ENCODE measurements around the gene EEF2.
A peak's percentile ranks its signal among the peaks of the same experiment; 100 is the strongest.

The EEF2 gene

GRCh38 chr19:3983936-3984583, 1.2 kb downstream of the EEF2 start:
- no peak for DNase-seq

GRCh38 chr19:3983542-3983914, 1.7 kb downstream of the EEF2 start:
- DNase-seq, result no peak

DNA sequence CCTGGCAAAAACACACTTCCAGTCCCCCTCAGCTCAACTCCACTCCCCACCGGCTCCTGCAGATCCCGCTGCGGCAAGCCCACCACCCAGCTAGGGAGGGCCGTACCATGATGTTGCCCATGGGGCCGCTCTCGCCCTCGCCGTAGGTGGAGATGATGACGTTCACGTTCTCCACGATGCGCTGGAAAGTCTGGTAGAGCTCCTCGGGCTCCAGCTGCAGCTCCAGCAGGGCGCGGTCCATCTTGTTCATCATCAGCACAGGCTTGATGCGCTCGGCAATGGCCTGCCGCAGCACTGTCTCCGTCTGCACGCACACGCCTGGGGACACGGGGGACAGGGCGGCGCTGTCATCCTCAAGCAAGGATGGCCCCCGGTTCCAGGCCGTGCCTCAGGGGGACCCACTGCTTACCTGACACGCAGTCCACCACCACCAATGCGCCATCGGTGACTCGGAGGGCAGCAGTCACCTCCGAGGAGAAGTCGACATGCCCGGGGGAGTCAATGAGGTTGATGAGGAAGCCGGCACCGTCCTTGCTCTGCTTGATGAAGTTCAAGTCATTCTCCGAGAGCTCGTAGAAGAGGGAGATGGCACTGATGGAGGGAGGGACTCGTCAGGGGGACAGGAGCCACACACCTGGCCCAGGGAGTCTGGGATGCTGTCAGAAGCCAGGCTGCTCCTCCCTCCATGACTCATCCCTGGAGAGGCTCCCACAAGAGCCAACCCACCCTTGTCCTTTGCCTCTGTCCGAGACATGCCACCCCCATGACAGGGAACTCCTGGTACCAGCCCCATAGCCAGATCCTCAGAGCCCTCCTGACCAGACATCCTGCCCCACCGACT, 2.3 kb downstream of the EEF2 start:
- no peak for DNase-seq

DNA sequence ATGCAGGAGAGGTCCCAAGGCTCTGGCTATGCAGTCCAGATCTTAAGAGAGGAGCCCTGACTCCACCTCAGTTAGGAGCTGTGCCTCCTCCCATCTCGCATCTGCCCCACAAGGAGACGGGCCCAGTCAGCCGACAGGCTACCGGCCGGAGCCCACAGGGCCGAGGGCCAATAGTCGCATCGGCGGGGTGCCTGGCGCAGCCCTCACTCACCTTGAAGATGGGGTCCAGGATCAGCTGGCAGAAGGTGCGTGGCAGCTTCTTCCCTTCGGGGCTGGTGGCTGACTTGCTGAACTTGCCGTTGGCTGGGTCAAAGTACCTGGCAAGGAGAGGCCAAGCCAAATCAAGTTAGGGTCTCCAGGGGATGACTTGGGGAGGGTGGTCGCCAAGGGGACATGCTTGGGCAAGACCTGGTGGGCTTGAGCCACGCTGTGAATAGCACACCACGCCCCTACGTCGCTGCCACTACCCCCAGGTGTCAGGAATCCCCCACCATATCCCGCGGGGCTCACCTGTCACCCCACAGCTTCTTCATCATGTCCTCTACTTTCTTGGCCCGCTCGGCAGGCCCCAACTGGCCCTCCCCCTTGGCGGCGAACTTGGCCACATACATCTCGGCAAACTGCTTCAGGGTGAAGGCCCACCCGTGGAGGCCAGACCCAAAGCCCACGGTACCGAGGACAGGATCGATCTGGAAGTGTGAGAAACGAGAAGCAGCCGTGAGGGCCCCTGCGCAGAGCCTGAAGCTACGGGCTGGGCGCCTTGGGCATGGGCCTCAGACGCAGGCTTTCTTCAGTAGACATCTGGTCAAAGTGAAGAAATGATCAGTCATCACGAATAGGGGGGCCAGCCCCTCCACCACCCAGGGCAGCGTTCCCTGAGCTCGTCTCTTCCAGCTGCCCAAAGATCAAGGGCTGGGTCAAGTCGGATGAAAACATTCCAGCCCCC, 3.3 kb downstream of the EEF2 start:
- DNase-seq, result no peak

GRCh38 chr19:3981373-3981735, 3.9 kb downstream of the EEF2 start:
- DNase-seq, result no peak

DNA sequence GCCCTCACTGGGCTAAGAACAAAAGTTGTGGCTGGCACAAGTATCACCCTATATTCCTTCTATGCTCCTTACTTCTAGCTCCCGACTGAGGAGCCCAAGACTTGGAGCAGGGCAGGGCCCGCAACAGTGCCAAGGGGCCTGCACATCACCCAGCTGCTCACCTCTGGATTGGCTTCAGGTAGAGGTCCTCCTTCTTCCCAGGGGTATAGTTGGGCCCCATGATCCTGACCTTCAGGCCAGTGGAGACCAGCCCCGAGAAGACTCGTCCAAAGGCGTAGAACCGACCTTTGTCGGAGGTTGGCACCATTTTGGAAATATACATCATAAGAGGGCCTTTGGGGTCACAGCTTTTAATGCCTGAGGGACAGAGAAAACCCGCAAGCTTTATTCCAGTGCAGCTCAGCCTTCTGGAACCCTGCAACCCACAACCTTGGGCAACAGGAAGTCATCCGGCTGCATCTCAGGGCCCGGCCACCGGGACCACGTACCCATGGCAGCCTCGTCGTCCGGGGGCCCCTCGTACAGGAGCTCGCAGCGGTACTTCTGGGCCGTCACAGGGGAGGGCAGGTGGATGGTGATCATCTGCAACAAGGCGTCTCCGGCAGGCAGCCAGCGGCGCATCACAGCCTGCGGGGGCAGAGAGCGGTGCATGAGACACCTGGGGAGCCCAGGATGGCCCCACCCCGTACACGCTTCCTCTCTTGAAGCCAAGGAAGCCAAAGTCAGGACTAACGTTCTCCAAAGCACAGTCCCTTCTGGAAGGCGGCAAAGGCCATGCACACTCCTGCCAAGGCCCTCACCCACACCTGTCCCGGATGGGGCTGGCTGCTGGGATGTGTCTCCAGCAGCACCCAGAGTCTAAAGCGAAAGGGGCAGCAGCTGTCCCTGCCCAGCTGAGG, 4.7 kb downstream of the EEF2 start:
- no peak for DNase-seq

DNA sequence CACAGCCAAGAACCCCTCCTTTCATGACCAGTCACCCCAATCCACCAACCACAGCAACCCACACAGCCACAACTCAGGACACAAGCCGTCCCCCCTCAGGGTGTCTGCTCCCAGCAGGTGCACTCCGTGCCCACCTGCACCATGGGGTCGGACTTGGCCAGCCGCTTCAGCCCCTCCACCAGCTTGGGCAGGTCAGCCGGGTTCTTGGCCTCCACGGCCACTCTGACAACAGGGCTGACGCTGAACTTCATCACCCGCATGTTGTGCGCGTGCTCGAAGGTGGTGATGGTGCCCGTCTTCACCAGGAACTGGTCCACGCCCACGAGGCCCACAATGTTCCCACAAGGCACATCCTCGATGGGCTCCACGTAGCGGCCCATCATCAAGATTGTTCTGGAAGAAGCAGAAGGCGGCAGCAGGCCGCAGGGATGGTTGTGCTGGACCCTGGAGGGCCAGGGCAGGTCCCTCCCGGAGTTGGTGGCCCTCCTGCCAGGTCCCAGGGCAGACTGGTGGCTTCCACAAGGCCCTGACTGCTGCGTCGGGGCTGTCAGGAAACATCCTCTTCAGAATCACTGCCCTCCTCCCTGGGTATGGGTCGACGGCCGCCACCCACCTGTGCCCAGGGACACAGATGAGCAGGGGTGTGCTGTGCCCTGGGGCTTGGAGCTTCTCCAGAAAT, 5.5 kb downstream of the EEF2 start:
- DNase-seq, result no peak

DNA sequence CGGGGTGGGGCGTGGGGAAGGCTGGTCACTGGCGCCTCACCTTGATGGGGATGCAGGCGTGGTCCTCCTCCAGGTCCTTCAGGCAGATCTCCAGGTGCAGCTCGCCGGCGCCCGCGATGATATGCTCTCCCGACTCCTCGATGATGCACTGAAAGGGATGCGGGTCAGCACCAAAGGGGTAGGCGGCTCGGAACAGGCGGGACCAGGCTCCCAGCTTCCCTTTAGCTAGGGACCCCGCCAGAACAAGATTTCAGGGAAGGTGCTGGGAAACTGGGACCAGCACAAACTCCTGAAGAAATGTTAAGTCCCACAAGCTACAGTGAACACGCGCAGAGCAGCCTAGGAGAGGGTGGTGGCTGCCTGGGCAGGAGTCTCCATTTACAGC, 6.0 kb downstream of the EEF2 start:
- no peak for DNase-seq

DNA sequence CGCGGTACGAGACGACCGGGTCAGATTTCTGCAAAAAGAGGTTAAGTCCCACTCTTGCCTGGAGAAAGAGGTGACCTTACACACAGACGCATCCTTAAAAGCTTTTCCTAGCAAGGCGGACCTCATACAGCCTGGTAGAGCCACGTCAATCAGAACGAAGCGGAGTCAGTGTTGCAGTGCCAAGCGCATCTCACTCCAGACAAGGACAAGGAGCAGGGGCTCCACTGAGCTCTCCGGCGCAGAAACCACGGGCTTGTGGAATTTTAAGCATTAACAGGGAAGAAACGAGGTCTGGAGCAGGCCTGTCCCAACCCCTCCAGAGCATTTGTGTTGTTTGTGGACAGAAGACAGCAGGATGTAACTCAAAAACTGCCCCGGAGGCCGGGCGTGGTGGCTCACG, 7.1 kb downstream of the EEF2 start:
- no peak for DNase-seq

DNA sequence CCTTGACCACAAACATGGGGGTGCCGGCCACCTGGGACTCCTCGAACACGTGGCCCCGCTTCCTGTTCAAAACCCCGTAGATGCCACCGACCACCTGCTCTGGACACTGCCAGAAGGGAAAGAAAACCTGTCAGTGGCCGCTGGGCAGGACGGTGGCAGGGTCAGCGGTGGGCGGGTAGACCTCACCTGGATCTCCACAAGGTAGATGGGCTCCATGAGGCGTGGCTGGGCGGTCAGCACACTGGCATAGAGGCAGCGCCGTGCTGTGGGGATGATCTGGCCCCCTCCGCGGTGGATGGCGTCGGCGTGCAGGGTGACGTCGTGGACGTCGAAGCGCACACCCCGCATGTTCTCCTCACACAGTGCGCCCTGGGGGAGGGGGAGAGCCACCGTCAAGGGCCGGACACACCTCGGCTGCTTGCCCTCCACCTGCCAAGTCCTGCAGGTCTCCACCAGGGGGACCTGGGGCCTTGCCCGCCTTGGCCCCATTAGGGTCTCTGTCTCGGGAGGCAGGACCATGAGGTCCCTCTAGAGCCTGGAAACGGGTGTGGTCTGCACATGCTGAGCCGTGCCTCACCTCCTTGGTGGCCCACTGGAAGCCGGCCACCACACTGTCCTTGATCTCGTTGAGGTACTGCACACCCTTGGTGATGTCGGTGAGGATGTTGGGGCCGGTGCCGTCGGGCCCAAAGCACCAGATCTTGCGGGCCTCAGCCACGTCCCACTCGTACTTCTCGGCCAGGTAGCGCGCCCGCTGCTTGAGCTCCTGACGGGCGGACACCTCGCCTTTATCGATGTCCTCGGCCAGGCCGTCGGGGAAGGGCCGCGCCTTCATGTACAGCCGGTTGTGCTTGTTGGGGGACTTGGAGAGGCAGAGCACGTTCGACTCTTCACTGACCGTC, 7.8 kb downstream of the EEF2 start:
- no peak for DNase-seq

GRCh38 chr19:3976495-3977241, 8.6 kb downstream of the EEF2 start:
- no peak for DNase-seq

GRCh38 chr19:3975637-3976087, 9.6 kb downstream of the EEF2 start:
- DNase-seq, result no peak

GRCh38 chr19:3975144-3975543, 10.1 kb downstream of the EEF2 start:
- DNase-seq, result no peak

DNA sequence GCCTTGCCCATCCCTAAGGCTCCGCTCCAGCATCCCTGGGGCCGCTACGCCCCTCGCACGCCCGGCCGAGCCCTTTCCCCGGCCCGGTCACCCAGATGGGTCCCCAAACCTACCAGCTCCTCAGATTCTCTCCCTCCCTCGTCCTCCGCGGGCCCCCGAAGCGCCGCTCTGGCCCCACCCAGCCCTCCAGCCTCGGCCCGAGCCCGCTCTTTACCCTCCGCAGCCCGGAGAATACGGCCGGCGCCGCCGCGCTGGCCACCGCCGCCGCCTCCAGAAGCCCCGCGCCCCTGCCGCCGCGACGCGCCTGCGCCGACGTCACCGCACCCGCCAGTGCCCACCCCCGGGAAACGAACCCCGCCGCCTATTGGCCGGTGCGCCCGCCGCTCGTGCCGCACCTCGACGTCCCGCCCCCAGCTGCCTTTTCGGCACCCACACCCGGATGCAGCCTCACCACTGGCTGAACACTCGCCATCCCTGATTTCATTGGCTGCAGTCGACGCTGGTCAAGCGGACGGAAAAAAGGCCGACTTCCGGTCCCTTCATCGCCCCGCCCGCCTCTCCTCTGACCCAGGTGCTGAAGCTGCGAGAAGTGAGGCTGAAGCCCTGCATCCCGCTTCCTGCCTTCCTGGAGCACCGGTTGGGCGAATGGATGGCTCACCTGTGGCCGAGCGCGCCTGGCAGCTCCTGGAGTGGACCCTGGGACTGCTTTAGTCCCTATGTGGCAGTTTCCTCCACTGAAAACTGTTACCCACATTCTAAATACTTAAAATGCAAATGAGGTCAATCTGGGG, 14.3 kb downstream of the EEF2 start, which contains the start of gene DAPK3:
DAPK3 (minus strand) TSS at position 292 of the 791 bp plus-strand sequence. CDS start 1,364 bp downstream, outside the sequence.
- peak; percentile 84 for DNase-seq

DNA sequence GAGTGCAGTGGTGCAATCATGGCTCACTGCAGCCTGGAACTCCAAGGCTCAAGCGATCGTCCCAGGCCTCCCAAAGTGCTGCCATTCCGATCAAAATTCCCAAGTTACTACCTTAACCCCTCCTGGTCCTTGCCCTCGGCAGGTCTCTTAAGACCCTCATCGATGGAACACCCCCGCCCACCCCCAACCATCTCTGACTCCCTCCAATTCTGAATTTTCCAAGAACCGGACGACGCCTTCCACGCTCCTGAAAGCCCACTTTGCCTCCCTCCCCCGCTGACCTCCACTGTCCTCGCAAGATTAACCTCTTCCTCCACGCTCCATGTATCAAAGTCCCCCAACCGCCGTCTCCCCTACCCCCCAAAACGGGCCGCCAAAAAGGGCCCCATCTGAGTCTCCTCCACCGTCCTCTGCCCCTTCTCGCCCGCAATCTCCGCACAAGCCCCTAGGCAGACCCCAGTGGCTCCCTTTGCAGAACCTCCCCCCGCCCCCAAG, 14.9 kb downstream of the EEF2 start:
- no peak for DNase-seq

GRCh38 chr19:3969435-3970312, 15.6 kb downstream of the EEF2 start:
- no peak for DNase-seq
